HG02885 (cell line): ENCODE results near the gene TTYH2.
"Not testable (repeated sequence)": the region's sequence is repeated elsewhere in the genome, so short reads cannot be mapped to it uniquely, and the experiment has no call there.

Experiments used
- ATAC-seq: cut with Tn5 transposase; IDR thresholded peaks from one replicate; pipeline ENCODE4 v1.9.1; 2021; ENCODE audit warnings: mild to moderate bottlenecking; ENCODE audit not compliant: unreplicated experiment, poor library complexity

Gene TTYH2

DNA sequence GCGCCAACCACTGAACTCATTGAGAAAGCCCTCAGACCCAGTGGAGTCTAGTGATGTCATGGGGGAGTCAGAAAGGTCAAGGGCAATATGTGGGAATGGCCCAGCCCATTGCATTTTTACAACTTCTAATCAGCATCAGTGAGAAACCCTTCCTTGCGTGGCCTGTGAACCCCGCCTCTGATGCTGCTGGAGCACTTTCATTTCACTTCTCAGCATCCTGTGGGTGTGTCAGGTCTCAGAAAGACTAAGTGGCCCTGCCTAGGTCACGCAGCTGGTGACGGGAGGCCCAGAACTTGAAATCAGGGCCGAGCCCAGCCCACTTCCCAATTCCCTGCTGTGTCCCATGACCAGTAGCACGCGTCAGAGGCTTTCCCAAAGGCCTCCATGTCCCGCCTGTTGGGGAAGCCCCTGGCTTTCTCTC, 66.7 kb downstream of the TTYH2 start:
- ATAC-seq, result peak; percentile 78

DNA sequence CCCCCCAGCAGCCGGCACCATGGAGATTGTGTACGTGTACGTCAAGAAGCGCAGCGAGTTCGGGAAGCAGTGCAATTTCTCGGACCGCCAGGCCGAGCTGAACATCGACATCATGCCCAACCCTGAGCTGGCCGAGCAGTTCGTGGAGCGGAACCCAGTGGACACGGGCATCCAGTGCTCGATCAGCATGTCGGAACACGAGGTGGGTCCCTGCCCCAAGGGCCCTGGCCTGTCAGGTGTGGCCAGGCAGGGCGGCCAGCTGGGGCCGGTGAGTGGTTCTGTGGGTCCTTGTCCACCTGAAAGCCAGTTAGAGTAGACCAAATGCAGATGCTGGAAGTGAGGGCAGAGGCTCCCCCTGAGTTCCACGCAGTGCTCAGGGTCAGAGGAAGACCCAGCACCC, 68.4 kb downstream of the TTYH2 start:
- ATAC-seq, result no peak

DNA sequence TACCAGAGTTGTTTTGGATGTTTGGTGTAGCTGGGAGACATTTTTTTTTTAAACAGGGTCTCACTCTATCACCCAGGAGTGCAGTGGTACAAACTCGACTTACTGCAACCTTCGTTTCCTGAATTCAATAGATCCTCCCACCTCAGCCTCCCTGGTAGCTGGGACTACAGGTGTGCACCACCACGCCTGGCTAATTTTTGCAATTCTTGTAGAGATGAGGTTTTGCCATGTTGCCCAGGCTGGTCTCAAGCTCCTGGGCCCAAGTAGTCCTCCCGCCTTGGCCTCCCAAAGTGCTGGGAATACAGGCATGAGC, 68.9 kb downstream of the TTYH2 start:
- not testable (repeated sequence) for ATAC-seq

DNA sequence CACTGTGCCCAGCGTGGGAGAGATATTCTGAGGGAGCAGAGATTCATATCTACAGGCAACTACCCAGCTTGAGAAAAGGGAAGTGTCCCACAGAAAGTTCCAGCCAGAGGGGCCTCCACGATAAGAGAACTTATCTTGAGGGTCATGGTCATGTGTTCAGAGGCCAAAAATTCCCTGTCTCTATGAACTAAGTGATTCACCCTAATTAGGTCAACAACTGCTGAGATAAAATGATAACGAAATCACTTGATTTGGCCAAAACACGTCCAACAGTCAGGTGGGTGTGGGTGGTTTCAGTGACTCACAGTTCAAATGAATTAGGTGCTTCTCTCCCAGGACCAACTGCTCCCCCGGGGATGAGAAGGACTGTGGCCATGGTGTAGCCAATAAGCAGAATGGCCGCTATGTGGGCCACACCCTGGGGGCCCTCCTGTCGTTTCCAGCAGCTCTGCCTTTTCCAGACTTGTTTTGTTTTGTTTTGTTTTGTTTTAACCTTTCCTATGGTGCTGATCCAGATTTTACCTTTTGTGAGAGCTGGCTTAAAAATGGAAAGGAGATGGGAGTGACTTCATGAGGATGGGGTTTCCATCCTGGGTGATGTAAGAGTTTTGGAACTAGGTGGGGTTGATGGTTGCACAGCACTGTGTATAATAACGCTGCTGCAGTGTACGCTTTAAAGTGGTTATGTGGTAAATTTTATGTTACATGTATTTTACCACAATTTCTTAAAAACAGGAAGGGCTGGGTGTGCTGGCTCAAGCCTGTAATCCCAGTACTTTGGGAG, 69.4 kb downstream of the TTYH2 start:
- no peak for ATAC-seq

DNA sequence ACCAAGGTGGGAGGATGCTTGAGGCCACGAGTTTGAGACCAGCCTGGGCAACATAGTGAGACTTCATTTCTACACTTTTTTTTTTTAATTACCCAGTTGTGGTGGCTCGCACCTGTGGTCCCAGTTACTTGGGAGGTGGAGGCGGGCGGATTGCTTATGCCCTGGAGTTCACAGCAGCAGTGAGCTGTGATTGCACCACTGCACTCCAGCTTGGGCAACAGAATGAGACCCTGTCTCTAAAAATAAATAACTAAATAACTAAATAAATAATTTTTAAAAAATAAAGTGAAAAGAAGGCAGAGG, 70.0 kb downstream of the TTYH2 start:
- ATAC-seq, result no peak

DNA sequence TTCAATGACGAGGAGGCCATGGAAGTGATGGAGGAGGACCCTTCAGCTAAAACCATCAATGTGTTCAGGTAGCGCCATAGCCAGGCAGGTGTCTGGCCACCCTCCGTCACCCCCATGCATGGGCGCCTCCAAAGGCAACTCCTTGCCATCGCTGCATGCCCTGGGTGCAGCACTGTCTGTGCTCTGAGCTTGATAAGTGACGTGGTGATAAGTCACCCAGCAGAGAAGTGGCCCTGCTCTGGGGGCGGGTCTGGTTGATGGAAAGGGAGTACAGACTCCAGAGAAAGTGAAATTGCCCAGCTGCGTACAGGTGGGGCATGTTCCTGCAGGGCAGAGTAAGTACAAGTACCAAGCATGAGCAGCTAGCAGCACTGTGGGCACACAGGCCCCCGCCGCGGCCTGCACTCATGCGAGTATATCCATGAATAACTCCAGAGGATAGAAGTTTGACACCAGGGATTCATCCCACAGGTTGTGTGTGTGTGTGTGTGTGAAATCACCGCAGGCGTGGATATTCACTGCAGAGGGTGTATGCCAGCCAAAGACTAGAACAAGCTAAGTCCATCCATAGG, 73.7 kb downstream of the TTYH2 start:
- no peak for ATAC-seq

DNA sequence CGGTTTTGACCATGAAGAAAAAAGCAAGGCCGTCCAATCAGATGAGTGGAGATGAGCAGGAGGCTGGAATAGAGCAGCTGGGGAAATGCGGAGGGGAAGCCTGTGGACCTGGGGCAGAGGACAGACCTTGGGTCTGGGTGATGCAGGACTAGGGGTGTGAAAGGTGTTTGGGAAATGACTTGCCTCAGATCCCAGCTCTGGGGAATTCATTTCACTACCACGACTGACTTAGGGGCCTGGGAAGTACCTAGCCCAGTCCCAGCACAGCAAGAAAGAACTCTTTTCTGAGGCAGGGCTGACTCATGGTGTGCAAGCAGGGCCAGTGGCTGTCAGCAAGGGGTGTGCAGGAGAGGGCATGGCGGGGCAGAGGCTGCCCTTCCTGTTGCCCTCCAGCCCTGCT, 75.4 kb downstream of the TTYH2 start:
- ATAC-seq, result peak; percentile 61

DNA sequence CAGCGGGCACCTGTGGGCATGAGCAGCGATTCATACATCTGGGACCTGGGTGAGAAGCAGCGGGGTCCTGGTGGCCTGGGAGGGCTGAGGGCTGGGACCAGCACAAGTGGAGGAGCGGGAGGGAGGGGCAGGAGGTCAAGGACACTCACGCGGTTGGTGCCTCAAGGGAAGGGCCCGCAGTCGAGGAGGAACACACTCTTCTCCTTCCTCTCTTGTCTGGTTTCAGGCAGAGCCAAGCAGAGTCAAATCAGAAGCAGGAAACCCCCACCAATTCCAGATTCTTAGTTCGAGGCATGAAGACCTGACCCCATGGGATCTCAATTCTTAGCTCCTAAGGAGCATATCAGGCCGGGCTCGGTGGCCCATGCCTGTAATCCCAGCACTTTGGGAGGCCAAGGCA, 76.3 kb downstream of the TTYH2 start:
- ATAC-seq, result no peak

DNA sequence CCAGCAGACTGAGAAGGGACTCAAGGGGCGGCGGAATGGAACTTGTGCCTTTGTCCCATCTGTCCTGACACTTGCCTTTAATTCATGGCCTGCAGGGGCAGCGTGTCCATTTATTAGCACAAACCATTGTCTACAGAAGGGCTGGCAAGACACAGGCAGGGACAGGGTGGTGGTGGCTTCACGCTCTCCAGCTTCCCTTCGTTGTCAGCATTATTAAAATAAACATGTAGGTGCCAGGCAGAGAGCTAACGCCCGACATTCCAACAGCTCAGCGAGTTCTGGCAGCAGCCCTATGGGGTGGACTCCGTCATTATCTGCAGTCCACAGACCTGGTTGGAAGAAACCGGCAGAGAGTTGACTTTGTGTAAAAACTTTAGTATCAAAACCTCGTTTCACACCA, 77.0 kb downstream of the TTYH2 start:
- no peak for ATAC-seq

DNA sequence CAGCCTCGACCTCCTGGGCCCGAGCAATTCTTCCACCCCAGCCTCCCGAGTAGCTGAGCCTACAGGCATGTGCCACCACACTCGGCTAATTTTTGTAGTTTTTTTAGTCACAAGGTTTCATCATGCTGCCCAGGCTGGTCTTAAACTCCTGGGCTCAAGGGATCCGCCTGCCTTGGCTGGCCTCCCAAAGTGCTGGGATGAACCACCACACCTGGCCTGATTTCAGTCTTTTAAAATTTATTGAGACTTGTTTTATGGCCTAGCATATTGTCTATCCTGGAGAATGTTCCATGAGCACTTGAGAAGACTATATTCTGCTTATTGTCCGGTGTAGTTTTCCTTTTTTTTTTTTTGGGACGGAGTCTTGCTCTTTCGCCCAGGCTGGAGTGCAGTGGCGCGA, 79.1 kb downstream of the TTYH2 start:
- no peak for ATAC-seq

DNA sequence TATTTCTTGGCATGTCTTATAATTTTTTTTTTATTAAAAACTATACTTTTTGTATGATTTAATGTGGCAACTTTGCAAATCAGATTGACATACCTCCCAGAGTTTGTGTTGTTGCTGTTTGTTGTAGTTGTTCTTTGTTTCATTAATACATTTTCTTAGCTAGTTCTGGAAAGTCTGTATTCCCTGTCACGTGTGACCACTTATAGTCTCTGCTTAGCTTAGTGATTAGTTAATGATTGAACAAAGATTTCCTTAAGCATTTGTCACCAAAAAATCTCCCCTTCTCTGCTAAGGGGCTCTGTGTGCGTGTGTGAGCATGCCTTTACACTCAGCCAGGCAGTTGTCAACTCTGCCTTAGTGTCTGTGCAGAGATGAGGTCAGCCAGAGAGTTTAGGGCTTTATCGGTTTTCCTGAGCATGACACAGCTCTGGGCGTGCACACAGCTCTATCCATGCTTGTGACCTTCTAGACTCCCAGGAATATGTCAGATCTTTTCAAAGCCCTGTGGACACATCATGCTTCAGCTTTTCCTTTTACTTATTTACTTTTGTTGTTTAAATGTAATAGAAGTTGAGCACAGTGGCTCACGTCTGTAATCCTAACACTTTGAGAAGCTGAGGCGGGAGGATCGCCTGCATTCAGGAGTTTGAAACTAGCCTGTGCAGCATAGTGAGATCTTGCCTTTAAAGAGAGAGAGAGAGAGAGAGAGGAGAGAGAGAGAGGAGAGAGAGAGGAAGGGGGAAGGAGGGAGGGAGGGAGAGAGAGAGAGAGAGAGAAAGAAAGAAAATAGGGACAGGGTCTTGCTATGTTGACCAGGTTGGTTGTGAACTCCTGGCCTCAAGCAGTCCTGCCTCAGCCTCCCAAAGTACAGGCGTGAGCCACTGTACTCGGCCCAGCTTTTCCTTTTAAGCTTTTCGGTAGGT, 82.5 kb downstream of the TTYH2 start:
- no peak for ATAC-seq

DNA sequence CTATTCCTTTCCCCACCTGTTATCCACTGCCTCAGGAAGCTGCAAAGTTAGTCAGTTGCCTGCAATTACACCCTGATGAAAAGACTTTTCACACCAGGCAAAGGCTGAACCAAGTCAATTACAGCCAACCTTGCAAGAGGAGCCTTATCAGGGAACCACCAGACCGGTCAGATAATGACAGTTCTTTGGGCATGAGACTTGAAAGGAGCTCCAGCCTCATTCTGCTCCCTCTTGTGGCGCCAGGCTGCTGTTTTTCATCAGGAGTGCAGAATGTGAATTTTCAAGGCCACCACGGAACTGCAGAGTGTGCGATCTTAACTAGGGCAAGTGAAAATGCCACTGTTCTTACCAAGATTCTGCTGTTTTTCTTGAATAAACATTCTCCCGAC, 83.2 kb downstream of the TTYH2 start:
- no peak for ATAC-seq

DNA sequence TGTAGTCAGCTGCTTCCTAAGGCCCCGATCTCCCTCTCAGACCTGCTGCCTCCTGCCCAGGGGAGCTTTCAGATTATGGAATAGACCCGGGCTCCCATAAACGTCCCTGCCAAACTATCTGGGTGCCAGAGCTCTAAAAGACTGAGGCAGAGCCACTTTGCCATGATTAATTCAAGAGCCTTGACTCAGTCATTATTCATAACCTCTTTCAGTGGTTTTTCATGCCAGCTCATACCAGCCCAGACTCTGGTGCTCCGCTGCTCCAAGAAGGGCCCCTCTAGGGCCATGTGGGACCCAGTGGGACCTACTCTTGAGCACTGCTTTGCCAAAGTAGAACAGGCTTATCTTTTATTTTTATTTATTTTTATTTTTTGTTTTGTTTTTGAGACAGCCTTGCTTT, 84.6 kb downstream of the TTYH2 start:
- ATAC-seq, result no peak

DNA sequence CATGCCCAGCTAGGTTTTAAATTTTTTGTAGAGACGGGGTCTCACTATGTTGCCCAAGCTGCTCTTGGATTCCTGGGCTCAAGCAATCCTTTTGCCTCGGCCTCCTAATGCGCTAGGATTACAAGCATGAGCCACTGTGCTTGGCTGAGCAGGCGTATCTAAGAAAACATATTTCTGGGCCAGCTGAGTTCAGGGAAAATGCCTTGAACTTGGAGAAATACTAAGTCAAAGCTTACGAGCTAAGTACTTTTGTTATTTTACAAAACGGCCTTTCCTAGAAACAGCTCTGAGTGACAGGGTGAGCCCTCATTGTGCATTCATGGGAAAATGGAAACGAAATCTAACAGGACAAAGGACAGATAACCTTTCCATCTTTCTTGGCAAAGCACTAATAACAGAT, 85.4 kb downstream of the TTYH2 start:
- ATAC-seq, result no peak

DNA sequence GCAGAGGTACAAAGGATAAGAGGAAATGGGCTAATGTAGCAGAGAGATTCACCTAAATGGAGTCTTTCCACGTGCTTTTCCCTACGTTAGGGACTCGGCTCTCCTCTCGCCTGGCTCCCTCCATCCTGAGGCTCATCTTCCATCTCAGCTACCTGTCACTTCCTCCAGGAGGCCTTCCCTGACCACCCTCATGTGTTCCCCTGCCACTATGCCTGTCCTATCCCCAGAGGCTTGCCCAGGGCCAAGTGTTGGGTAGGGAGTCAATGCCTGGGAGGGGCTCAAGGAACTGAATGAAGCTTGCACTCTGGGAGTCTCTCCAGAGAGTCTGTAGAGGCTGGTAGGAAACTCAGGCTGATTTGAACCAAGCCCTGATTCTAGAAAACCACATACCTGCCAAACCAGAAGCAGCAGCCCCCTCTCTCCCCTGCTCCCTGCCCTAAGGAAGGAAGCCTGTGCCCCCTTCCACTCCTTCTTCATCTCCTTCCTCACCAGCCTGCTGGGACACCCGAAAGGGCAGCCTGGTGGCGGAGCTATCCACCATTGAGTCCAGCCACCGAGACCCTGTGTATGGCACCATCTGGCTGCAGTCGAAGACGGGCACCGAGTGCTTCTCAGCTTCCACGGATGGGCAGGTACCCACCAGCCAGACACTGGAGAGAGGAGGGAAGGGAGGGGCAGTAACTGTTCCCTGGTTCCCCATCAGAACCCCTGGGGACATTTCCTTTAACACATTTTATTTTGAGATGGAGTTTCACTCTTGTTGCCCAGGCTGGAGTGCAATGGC, 86.0 kb downstream of the TTYH2 start:
- ATAC-seq, result no peak

DNA sequence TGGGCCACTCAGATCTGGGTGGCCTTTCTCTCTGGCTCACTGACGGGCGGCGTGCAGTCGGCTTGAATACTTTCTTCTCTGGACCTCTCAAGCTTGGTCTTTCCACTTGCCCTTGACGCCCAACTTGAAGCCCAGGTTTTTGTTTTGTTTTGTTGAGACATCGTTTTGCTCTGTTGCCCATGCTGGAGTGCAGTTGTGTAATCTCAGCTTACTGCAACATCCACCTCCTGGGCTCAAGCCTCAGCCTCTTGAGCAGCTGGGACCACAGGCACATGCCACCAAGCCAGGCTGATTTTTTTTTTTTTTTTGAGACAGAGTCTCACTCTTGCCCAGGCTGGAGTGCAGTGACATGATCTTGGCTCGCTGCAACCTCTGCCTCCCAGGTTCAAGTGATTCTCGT, 89.9 kb downstream of the TTYH2 start:
- ATAC-seq, result no peak

DNA sequence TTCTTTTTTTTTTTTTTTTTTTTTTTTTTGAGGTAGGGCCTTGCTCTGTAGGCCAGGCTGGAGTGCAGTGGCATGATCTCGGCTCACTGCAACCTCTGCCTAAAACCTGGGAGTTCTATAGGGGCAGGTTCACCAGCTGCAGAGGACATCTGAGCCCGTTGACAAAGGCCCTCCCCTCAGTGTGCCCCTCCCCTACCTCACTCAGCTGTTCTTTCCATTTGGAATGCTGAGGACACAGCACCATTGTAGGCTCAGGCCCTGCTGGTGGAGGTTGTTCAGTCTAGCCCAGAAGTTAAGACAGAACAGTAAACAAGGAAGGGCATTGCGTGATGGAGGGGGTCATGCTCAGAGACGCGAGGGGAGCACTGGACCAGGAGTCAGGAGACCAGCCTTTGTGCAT, 90.8 kb downstream of the TTYH2 start:
- ATAC-seq, result no peak

DNA sequence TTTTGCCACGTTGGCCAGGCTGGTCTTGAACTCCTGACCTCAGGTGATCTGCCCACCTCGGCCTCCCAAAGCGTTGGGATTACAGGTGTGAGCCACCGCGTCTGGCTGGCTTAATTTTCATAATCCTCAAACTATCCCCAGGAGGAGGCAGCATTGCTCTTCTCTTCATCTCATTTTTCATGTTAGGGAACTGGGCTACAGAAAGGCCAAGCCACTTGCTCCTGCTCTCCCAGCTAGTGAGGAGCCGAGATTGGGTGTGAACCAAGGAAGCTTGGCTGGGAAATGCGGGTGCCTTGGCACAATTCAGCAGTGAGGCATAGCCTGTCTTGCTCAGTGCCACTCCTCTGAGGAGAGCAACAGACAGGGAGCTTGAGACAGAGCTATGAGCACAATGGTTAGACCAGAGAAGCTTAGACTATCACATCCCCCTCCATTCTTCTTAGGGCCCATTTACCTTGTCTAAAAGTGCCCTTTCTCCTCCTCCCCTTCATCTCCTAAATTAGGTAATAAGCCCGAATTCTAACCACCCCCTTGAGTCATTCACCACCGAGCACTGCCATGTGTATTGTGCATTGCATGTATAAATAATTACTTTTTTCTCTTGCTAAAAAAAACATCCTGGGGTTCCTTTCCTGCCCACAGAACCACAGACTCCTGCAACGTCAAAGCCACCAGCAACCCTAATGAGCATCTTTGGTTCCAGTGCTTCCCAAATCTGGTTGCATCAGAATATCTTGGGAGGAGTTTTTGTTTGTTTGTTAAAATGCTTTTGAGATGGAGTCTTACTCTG, 92.7 kb downstream of the TTYH2 start:
- ATAC-seq, result no peak

DNA sequence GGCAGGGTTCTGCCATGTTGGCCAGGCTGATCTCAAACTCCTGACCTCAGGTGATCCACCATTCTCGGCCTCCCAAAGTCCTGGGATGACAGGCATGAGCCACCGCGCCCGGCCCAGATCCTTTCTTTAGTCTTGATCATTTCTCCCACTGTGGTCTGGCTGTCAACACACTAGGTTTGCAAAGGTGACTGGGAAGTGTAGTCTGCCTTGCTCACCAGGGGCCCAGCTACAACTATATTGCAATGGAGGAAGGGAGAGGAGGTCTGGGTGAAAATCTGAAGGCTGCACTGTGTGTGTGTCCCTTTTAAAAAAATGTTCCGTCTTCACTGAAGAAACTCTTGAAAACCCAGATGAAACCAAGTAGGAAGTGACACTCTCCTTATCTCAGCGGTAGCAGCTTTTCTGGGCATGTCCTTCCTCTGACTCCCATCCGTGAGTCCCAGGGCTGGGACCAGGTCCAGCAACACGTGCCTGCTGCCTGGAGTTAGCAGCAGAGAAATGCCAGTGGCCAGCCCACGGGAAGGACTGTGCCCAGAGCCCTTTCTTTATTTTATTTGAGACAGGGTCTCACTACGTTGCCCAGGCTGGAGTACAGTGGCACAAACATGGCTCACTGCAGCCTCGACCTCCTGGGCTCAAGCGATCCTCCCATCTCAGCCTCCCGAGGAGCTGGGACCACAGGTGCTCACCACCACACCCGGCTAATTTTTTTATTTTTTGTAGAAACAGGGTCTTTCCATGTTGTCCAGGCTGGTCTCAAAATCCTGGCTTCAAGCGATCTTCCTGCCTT, 94.8 kb downstream of the TTYH2 start:
- ATAC-seq, result no peak
